H1 (cell line): ENCODE results near the gene FAM24B. TPM values are rescaled to one million over a fixed set of nuclear protein-coding genes. Genes with fewer than 3 reads are reported as not detected.

Experiments
- CTCF ChIA-PET: fragments of 300-600 bp; sonication (Branson Sonifier 250); formaldehyde crosslinking; loops from one replicate; lab custom pipeline; 2021; ENCODE audit not compliant: partially characterized antibody; lab: Charles Lee
- POLR2A ChIA-PET: fragments of 300-600 bp; sonication (Branson Sonifier 250); formaldehyde crosslinking; loops from one replicate; lab custom pipeline; 2021; ENCODE audit warnings: inconsistent platforms; ENCODE audit not compliant: partially characterized antibody; lab: Charles Lee
- DNase-seq, 2 experiments: peaks; one replicate each; pipeline versions ENCODE4 v3.0.0 to v3.0.0-alpha.2; 2010 to 2022; ENCODE audit warnings: low spot score in 2 of 2, low read depth in 1 of 2, mixed read lengths in 1 of 2
- FAIRE-seq: peaks from 2 replicates; lab custom pipeline; 2011; peaks lifted over from hg19 to GRCh38; lab: Jason Lieb, UNC
- H2AFZ ChIP-seq: 2 replicates; pipeline ENCODE4 v1.8.1; 2012; ENCODE audit warnings: low read length, inconsistent platforms
- H2AK5ac ChIP-seq: 2 replicates; pipeline ENCODE4 v1.6.1; 2013; ENCODE audit warnings: low read depth, low read length
- H2BK120ac ChIP-seq: replicated peaks from 2 replicates; pipeline ENCODE3; 2013; ENCODE audit warnings: low read depth, low read length, inconsistent platforms
- H2BK12ac ChIP-seq: 2 replicates; pipeline ENCODE4 v1.6.1; 2013; ENCODE audit warnings: low read depth, low read length
- H2BK15ac ChIP-seq: 2 replicates; pipeline ENCODE4 v1.6.1; 2013; ENCODE audit warnings: low read length
- H2BK20ac ChIP-seq: 2 replicates; pipeline ENCODE4 v1.6.1; 2013; ENCODE audit warnings: low read length
- H2BK5ac ChIP-seq: 2 replicates; pipeline ENCODE4 v1.6.1; 2013; ENCODE audit warnings: low read depth, low read length
- H3K14ac ChIP-seq: 2 replicates; pipeline ENCODE4 v1.6.1; 2013; ENCODE audit warnings: inconsistent platforms; ENCODE audit not compliant: insufficient read length
- H3K18ac ChIP-seq: 2 replicates; pipeline ENCODE4 v1.6.1; 2013; ENCODE audit warnings: low read length; ENCODE audit errors: extremely low read depth
- H3K23ac ChIP-seq: 2 replicates; pipeline ENCODE4 v1.6.1; 2013; ENCODE audit warnings: inconsistent platforms; ENCODE audit not compliant: insufficient read length
- H3K23me2 ChIP-seq: 2 replicates; pipeline ENCODE4 v1.6.1; 2013; ENCODE audit warnings: low read depth, low read length
- H3K27ac ChIP-seq: 2 replicates; pipeline ENCODE4 v1.6.1; 2011; ENCODE audit warnings: low read depth, low read length, inconsistent platforms
- H3K27me3 ChIP-seq, 4 experiments: replicated peaks in 1 of 4; 1 replicate in 1 of 4; 2 replicates in 3 of 4; pipeline versions ENCODE4 v1.6.1 to v1.8.1; 2011 to 2013; ENCODE audit warnings: low read length in 3 of 4, mild to moderate bottlenecking in 3 of 4, inconsistent platforms in 2 of 4, mixed read lengths in 2 of 4, moderate library complexity in 1 of 4; ENCODE audit not compliant: control insufficient read depth in 3 of 4, insufficient read depth in 3 of 4; ENCODE audit errors: extremely low read depth in 1 of 4
- H3K36me3 ChIP-seq, 4 experiments: 2 replicates each; pipeline versions ENCODE4 v1.6.1 to v1.8.1; 2011 to 2013; ENCODE audit warnings: mild to moderate bottlenecking in 4 of 4, low read length in 3 of 4, moderate library complexity in 2 of 4, control low read depth in 1 of 4, inconsistent platforms in 1 of 4; ENCODE audit not compliant: insufficient read depth in 4 of 4, control insufficient read depth in 2 of 4
- H3K4ac ChIP-seq: replicated peaks from 2 replicates; pipeline ENCODE3; 2013; ENCODE audit warnings: low read length, low read depth, mixed read lengths, inconsistent platforms; ENCODE audit not compliant: insufficient read length
- H3K4me1 ChIP-seq, 4 experiments: replicated peaks in 1 of 4; 1 replicate in 1 of 4; 2 replicates in 3 of 4; pipeline versions ENCODE4 v1.6.1 to v1.8.1; 2011 to 2013; ENCODE audit warnings: low read length in 3 of 4, inconsistent platforms in 2 of 4, mixed read lengths in 1 of 4; ENCODE audit not compliant: insufficient read depth in 4 of 4, control insufficient read depth in 3 of 4
- H3K4me2 ChIP-seq, 2 experiments: 2 replicates each; pipeline versions ENCODE4 v1.6.1 to v1.8.1; 2011 to 2013; ENCODE audit warnings: low read depth in 2 of 2, low read length in 2 of 2, control low read depth in 1 of 2, inconsistent platforms in 1 of 2, mild to moderate bottlenecking in 1 of 2; ENCODE audit not compliant: insufficient read depth in 1 of 2
- H3K4me3 ChIP-seq, 4 experiments: fragments of 200-600, 300-600 bp in 1 of 4; sonication (generic), shearing (Covaris generic), sonication (Bioruptor Twin) in 1 of 4; 2 replicates each; pipeline versions ENCODE4 v1.5.1 to v1.8.1; 2011 to 2016; ENCODE audit warnings: low read length in 4 of 4, low read depth in 3 of 4, control low read depth in 2 of 4, inconsistent platforms in 2 of 4, mild to moderate bottlenecking in 2 of 4, mixed read lengths in 1 of 4, moderate library complexity in 1 of 4; ENCODE audit not compliant: insufficient read depth in 2 of 4; ENCODE audit errors: extremely low read depth in 1 of 4
- H3K56ac ChIP-seq: replicated peaks from 2 replicates; pipeline ENCODE3; 2013; ENCODE audit warnings: low read depth, mild to moderate bottlenecking, mixed read lengths, low read length, inconsistent platforms; ENCODE audit not compliant: insufficient read length
- H3K79me1 ChIP-seq: 2 replicates; pipeline ENCODE4 v1.6.1; 2013; ENCODE audit warnings: low read depth, low read length, control low read depth
- H3K79me2 ChIP-seq, 2 experiments: 2 replicates each; pipeline versions ENCODE4 v1.6.1 to v1.8.1; 2012 to 2013; ENCODE audit warnings: low read length in 2 of 2, mild to moderate bottlenecking in 2 of 2, inconsistent platforms in 1 of 2; ENCODE audit not compliant: insufficient read depth in 2 of 2, control insufficient read depth in 1 of 2
- H3K9ac ChIP-seq, 4 experiments: replicated peaks in 1 of 4; 1 replicate in 1 of 4; 2 replicates in 3 of 4; pipeline versions ENCODE4 v1.6.1 to v1.8.1; 2011 to 2013; ENCODE audit warnings: low read depth in 3 of 4, low read length in 3 of 4, control low read depth in 2 of 4, mild to moderate bottlenecking in 2 of 4, moderate library complexity in 2 of 4, inconsistent platforms in 1 of 4; ENCODE audit errors: extremely low read depth in 1 of 4
- H3K9me3 ChIP-seq, 2 experiments: 2 replicates each; pipeline versions ENCODE4 v1.6.1 to v1.8.1; 2012 to 2013; ENCODE audit warnings: mild to moderate bottlenecking in 2 of 2, moderate library complexity in 2 of 2, control low read depth in 1 of 2, inconsistent platforms in 1 of 2, low read depth in 1 of 2, low read length in 1 of 2, mixed read lengths in 1 of 2; ENCODE audit not compliant: insufficient read depth in 2 of 2
- H4K20me1 ChIP-seq, 2 experiments: replicated peaks in 1 of 2; 2 replicates each; pipeline versions ENCODE3 to v1.8.1; 2011 to 2013; ENCODE audit warnings: inconsistent platforms in 2 of 2, low read length in 2 of 2, mild to moderate bottlenecking in 1 of 2; ENCODE audit not compliant: insufficient read depth in 2 of 2, control insufficient read depth in 1 of 2
- H4K5ac ChIP-seq: 2 replicates; pipeline ENCODE4 v1.6.1; 2013; ENCODE audit warnings: low read length, low read depth, mixed read lengths, inconsistent platforms; ENCODE audit not compliant: insufficient read length
- H4K8ac ChIP-seq: 2 replicates; pipeline ENCODE4 v1.8.0; 2013; ENCODE audit warnings: mild to moderate bottlenecking, moderate library complexity, low read length, inconsistent platforms; ENCODE audit not compliant: insufficient read depth; ENCODE audit errors: extremely low read depth
- H4K91ac ChIP-seq: replicated peaks from 2 replicates; pipeline ENCODE3; 2013; ENCODE audit warnings: low read length, mixed read lengths, inconsistent platforms; ENCODE audit not compliant: insufficient read length
- BRCA1 ChIP-seq: IDR thresholded peaks from 2 replicates; pipeline ENCODE4 v1.6.1; 2012; ENCODE audit warnings: low read depth, low read length, improper control_type of control experiment
- HDAC6 ChIP-seq: IDR thresholded peaks from one replicate; pipeline ENCODE4 v1.7.1; 2012; ENCODE audit warnings: low read depth, mild to moderate bottlenecking, inconsistent platforms, low read length, moderate library complexity
- MAFK ChIP-seq: IDR thresholded peaks from 2 replicates; pipeline ENCODE4 v1.6.1; 2012; ENCODE audit warnings: low read depth, mild to moderate bottlenecking, improper control_type of control experiment, low read length
- RAD21 ChIP-seq, 2 experiments: IDR thresholded peaks in 1 of 2; conservative IDR thresholded peaks in 1 of 2; 2 replicates each; pipeline ENCODE4 v1.6.1; 2011; ENCODE audit warnings: low read depth in 2 of 2, low read length in 2 of 2, improper control_type of control experiment in 1 of 2, inconsistent platforms in 1 of 2, mild to moderate bottlenecking in 1 of 2, moderate library complexity in 1 of 2
- SAP30 ChIP-seq: fragments of 300-600 bp; sonication (generic); IDR thresholded peaks from 2 replicates; pipeline ENCODE4 v1.7.1; 2012; ENCODE audit warnings: low read length, moderate library complexity, mild to moderate bottlenecking, inconsistent platforms; ENCODE audit not compliant: insufficient read depth, insufficient replicate concordance
- WGBS, 2 experiments: shearing (Covaris generic) in 1 of 2; methylation state at CpG; one replicate each; pipeline versions ENCODE4 v1.1.6 to v1.1.7; 2013 to 2015; ENCODE audit warnings: low lambda C conversion rate in 2 of 2, mixed read lengths in 2 of 2, inconsistent platforms in 1 of 2, low coverage in 1 of 2, missing lambda C conversion rate in 1 of 2; ENCODE audit not compliant: insufficient replicate concordance in 2 of 2, insufficient coverage in 1 of 2, insufficient read length in 1 of 2; ENCODE audit errors: extremely low coverage in 1 of 2, missing lambda C conversion rate in 1 of 2; 5-methylcytosine and 5-hydroxymethylcytosine counted together
- polyA plus RNA-seq, 7 experiments: library from polyadenylated mRNA; depleted of rRNA in 3 of 7; stranded (reverse) in 5 of 7; unstranded in 2 of 7; fragments of >200 nt in 5 of 7; fragments of 200-250 nt in 2 of 7; gene quantifications; 1 replicate in 5 of 7; 2 replicates in 1 of 7; 4 replicates in 1 of 7; pipeline versions ENCODE4 v1.2.1 to v1.2.3, GENCODE V29; 2011 to 2013; ENCODE audit warnings: missing spikeins in 2 of 7, mixed read lengths in 2 of 7
- total RNA-seq: library from RNA; stranded (reverse); fragmentation: NEBNext Ultra II Directional; extraction: Animal tissue kit (Norgen Biotek cat#: 25700); gene quantifications from 2 replicates; pipeline ENCODE4 v1.2.1, GENCODE V29; 2021
- TF ChIP-seq, protein P1 (sequence below): IDR thresholded peaks from 2 replicates; pipeline ENCODE4 v1.6.1; 2011; ENCODE audit warnings: low read depth, mild to moderate bottlenecking, low read length; ENCODE audit not compliant: insufficient read depth

The FAM24B gene
- total and polyA plus RNA-seq, 2 of the 8 experiments (the other 6 are each of a cell fraction or from before 2014, with no cell fraction given), result 0.50 to 0.56 TPM

DNA sequence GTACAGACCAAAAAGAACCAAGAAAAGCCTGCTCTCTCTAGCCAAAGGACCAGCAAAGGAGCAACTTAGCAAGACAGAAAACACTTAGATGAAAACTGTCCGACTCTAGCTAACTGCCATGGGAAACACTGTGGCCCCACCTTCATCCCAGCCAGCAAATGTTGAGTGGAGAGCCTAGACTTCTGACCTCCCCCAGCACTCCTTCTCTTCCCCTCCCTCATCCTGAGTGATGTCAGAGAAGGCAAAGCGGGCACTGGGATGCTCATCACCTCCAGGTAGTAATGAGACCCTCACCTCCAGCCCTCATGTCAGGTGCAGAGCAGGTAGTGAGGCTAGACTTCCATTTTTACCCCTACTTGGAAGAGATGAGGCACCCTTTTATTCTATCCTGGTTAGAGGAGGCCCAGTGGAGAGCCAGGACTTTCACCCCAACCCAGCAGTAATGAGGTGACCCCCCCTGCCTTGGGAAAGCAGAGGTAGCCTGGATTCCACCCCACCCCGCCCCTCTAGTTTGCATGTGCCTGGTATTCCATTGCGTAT is 50.6 kb downstream of the FAM24B start:
- Histone ChIP-seq H4K91ac (no peak overlapping the region), H3K79me2 (no peaks in the 10 kb centered on the region), H2BK5ac (no peak overlapping the region), H3K27ac (no peak overlapping the region), H3K36me3 (peaks cover 0 to 10% (median 4%) of the 10 kb centered on the region in 4 experiments; a peak in 4 of 8 replicates), H2BK20ac (no peak overlapping the region), H3K4me3 (no peak overlapping the region), H3K23ac (no peak overlapping the region), H3K4ac (no peak overlapping the region), H3K9ac (no peak overlapping the region), H3K18ac (no peak overlapping the region), H3K23me2 (no peaks in the 10 kb centered on the region), H2BK12ac (no peak overlapping the region), H3K56ac (no peak overlapping the region), H3K9me3 (no peaks in the 10 kb centered on the region), H2AK5ac (no peak overlapping the region), H2AFZ (no peak overlapping the region), H3K27me3 (no peaks in the 10 kb centered on the region), H2BK15ac (no peak overlapping the region), H4K8ac (no peak overlapping the region), H4K20me1 (no peaks in the 10 kb centered on the region), H3K79me1 (no peaks in the 10 kb centered on the region), H3K4me2 (no peak overlapping the region), H3K4me1 (peaks cover 0 to 3% (median 0%) of the 10 kb centered on the region in 4 experiments; a peak in 1 of 7 replicates), H2BK120ac (no peak overlapping the region), H3K14ac (no peak overlapping the region), H4K5ac (no peak overlapping the region)
- DNase-seq (no peak), FAIRE-seq (no peak)
- CTCF ChIA-PET, result no interaction called here
- 90% methylated on average over 4 of the region's 4 CpGs; no CpG with 5 or more reads in 1 of the 2 experiments for WGBS, 2 experiments
- POLR2A ChIA-PET, result no interaction called here
- TF ChIP-seq SAP30, result no peak
- no peak for TF ChIP-seq HDAC6
- TF ChIP-seq, protein P1, sequence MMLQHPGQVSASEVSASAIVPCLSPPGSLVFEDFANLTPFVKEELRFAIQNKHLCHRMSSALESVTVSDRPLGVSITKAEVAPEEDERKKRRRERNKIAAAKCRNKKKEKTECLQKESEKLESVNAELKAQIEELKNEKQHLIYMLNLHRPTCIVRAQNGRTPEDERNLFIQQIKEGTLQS, result no peak
- TF ChIP-seq RAD21 (IDR thresholded peaks at IDR 0.05 in 1 of 2, conservative IDR thresholded peaks at IDR 0.05 in 1 of 2; ENCODE audit: low read depth in 2 of 2, low read length in 2 of 2), result no peak
- no peak for TF ChIP-seq MAFK
- TF ChIP-seq BRCA1, result no peak
